ENCODE results near the gene GLS2. TPM values are rescaled to one million over a fixed set of nuclear protein-coding genes. Genes with fewer than 3 reads are reported as not detected.

GLS2 gene
- total and polyA plus RNA-seq, 9 of the 15 experiments (the other 6 are each of a cell fraction or from before 2014, with no cell fraction given): 0.11 TPM; not detected in 8

DNA sequence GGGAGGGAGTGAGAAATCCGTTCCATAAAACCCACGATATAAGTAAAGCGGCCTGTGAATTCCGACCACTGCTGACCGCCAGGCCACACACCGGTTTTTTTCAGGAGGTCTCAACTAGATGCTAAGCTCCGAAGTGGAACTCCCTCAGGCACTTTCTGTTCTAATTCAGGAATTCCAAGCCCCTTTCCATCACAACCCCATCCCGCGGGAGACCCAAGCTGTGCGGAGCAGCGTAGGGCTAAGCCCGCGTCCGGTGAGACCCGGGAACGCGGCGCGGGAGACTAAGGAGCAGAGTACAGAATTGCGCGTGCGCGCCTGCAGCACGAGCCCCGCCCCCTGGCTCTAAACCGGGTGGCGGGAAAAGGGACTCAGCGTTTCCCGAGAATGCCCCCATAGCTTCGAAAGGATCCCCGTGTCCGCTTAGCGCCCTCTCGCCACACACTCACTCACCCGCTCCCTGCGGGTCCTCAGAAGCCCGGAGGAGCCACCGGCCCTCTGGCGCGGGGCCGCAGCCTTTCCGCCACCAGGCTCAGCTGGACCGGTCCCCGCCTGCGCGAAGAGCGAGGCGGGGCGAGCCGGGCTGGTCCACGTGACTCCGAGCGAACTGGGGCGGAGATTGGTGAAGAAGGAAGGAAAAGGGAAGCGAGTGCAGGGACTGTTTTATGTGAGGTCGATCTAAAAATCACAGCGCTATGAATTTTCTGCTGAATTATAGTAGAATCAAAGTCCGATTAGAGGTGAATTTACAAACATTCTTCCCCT is 38.9 kb downstream of the GLS2 start, which contains the start of gene TIMELESS (continued):
- TF ChIP-seq, protein P1, sequence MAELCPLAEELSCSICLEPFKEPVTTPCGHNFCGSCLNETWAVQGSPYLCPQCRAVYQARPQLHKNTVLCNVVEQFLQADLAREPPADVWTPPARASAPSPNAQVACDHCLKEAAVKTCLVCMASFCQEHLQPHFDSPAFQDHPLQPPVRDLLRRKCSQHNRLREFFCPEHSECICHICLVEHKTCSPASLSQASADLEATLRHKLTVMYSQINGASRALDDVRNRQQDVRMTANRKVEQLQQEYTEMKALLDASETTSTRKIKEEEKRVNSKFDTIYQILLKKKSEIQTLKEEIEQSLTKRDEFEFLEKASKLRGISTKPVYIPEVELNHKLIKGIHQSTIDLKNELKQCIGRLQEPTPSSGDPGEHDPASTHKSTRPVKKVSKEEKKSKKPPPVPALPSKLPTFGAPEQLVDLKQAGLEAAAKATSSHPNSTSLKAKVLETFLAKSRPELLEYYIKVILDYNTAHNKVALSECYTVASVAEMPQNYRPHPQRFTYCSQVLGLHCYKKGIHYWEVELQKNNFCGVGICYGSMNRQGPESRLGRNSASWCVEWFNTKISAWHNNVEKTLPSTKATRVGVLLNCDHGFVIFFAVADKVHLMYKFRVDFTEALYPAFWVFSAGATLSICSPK (IDR thresholded peaks at IDR 0.05; ENCODE audit: borderline replicate concordance): no peak
- TF ChIP-seq FOXK1 (CRISPR knock-in tag; IDR thresholded peaks at IDR 0.05; ENCODE audit: borderline replicate concordance) (no peak), NCOA1 (IDR thresholded peaks at IDR 0.05; ENCODE audit: low read depth) (no peak), CTBP1 (IDR thresholded peaks at IDR 0.05; ENCODE audit: borderline replicate concordance) (peak; percentile 47; the same call in 1 of the 2 replicates), MXI1 (IDR thresholded peaks at IDR 0.05; ENCODE audit: low read depth, low read length) (peak; percentile 50), MTA1 (IDR thresholded peaks at IDR 0.05; ENCODE audit: borderline replicate concordance) (no peak), MYNN (IDR thresholded peaks at IDR 0.05) (no peak), MYNN (CRISPR knock-in tag; IDR thresholded peaks at IDR 0.05) (no peak), NEUROD1 (IDR thresholded peaks at IDR 0.05; ENCODE audit: borderline replicate concordance, low read depth, low read length, partially characterized antibody) (no peak), POLR2H (tag; IDR thresholded peaks at IDR 0.05; ENCODE audit: low read depth) (peak; percentile 91), ZNF316 (IDR thresholded peaks at IDR 0.05) (no peak), ZNF780A (CRISPR knock-in tag; IDR thresholded peaks at IDR 0.05) (no peak), ZNF830 (CRISPR knock-in tag; IDR thresholded peaks at IDR 0.05) (0 out of 2 replicates have a peak, but pooled peaks have one; percentile 53), SMARCB1 (IDR thresholded peaks at IDR 0.05; ENCODE audit: insufficient read length, low read depth) (no peak), RBBP5 (IDR thresholded peaks at IDR 0.05; ENCODE audit: borderline replicate concordance, insufficient read depth, low read length, poor library complexity, severe bottlenecking) (peak; percentile 89), LARP7 (IDR thresholded peaks at IDR 0.05) (no peak), NR2C2 (CRISPR knock-in tag; IDR thresholded peaks at IDR 0.05) (no peak), NR2C2 (tag; IDR thresholded peaks at IDR 0.05) (peak; percentile 57), NRF1 (conservative IDR thresholded peaks at IDR 0.05 in 1 of 2, IDR thresholded peaks at IDR 0.05 in 1 of 2) (peak; percentile 92 to 94)
- TF ChIP-seq, protein P2, sequence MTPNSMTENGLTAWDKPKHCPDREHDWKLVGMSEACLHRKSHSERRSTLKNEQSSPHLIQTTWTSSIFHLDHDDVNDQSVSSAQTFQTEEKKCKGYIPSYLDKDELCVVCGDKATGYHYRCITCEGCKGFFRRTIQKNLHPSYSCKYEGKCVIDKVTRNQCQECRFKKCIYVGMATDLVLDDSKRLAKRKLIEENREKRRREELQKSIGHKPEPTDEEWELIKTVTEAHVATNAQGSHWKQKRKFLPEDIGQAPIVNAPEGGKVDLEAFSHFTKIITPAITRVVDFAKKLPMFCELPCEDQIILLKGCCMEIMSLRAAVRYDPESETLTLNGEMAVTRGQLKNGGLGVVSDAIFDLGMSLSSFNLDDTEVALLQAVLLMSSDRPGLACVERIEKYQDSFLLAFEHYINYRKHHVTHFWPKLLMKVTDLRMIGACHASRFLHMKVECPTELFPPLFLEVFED (CRISPR knock-in tag; conservative IDR thresholded peaks at IDR 0.05): no peak

Measured in K562 (cell line).